Eye (tissue), 1 donor: ENCODE measurements around the gene DEPP1.
A peak's percentile ranks its signal among the peaks of the same experiment; 100 is the strongest.

Experiments
- DNase-seq: peaks from one replicate; pipeline ENCODE4 v3.0.0-alpha.2; 2015

Gene DEPP1

GRCh38 chr10:44978213-44978569 lies 418 bp downstream of the DEPP1 start:
- DNase-seq, result no peak

GRCh38 chr10:44977287-44978212 lies 1.1 kb downstream of the DEPP1 start:
- no peak for DNase-seq

- DNase-seq, result no peak
Measured at GRCh38 chr10:44976352-44977198, 2.0 kb downstream of the DEPP1 start.

GRCh38 chr10:44975431-44976331 lies 2.9 kb downstream of the DEPP1 start:
- DNase-seq, result peak; percentile 81

GRCh38 chr10:44974628-44975430 lies 3.8 kb downstream of the DEPP1 start:
- peak; percentile 89 for DNase-seq

- no peak for DNase-seq
Measured at GRCh38 chr10:44974082-44974627, 4.5 kb downstream of the DEPP1 start.

- no peak for DNase-seq
Measured at GRCh38 chr10:44973323-44974081, 5.1 kb downstream of the DEPP1 start.

GRCh38 chr10:44972874-44973306 lies 5.7 kb downstream of the DEPP1 start:
- DNase-seq, result no peak

- no peak for DNase-seq
Measured at GRCh38 chr10:44971935-44972757, 6.5 kb downstream of the DEPP1 start.

GRCh38 chr10:44971434-44971833 lies 7.2 kb downstream of the DEPP1 start:
- no peak for DNase-seq

- DNase-seq, result no peak
Measured at GRCh38 chr10:44970812-44971395, 7.7 kb downstream of the DEPP1 start.

- no peak for DNase-seq
Measured at GRCh38 chr10:44969854-44970253, 8.8 kb downstream of the DEPP1 start.

GRCh38 chr10:44968500-44969400 lies 9.9 kb downstream of the DEPP1 start:
- no peak for DNase-seq

GRCh38 chr10:44968091-44968490 lies 10.5 kb downstream of the DEPP1 start:
- DNase-seq, result no peak

GRCh38 chr10:44967616-44968015 lies 11.0 kb downstream of the DEPP1 start:
- DNase-seq, result no peak

GRCh38 chr10:44966816-44967509 lies 11.6 kb downstream of the DEPP1 start:
- peak; percentile 57 for DNase-seq

GRCh38 chr10:44966129-44966815 lies 12.3 kb downstream of the DEPP1 start:
- no peak for DNase-seq
